HCT116 (cell line): ENCODE results near the gene ZNF665. TPM values are rescaled to one million over a fixed set of nuclear protein-coding genes. Genes with fewer than 3 reads are reported as not detected.

Experiments
- ATAC-seq: fragments of 200-7000 bp; cut with Tn5 transposase; 2 replicates; pipeline ENCODE4 v1.9.1; 2020; ENCODE audit warnings: mild to moderate bottlenecking, moderate library complexity
- BruUV-seq: library from RNA; stranded (reverse); fragments of 400-500 nt; replicated peaks from 2 replicates; lab custom pipeline; 2021; lab: Mats Ljungman, UMichigan
- CTCF ChIA-PET: fragments of 300-600 bp; sonication (Branson Sonifier 250); formaldehyde crosslinking; loops from one replicate; lab custom pipeline; 2021; ENCODE audit warnings: antibody characterized with exemption; lab: Charles Lee
- POLR2A ChIA-PET: fragments of 300-600, 350-600 bp; sonication (Branson Sonifier 250); formaldehyde crosslinking; loops from one replicate; lab custom pipeline; 2021; ENCODE audit warnings: antibody characterized with exemption; lab: Charles Lee
- RAD21 ChIA-PET, 2 experiments: fragments of 300-600 bp; sonication (Branson Sonifier 250); formaldehyde crosslinking; loops; one replicate each; lab custom pipeline; 2023; ENCODE audit warnings: low total read pairs in 2 of 2; ENCODE audit not compliant: uncharacterized antibody in 2 of 2, unreplicated experiment in 2 of 2, low non-redundant PET in 1 of 2; lab: Charles Lee
- DNase-seq: peaks from one replicate; pipeline ENCODE4 v3.0.0-alpha.2; 2010; ENCODE audit warnings: low read depth, low spot score
- H2AFZ ChIP-seq: fragments of 200-600 bp; shearing (Covaris generic), sonication (generic); 2 replicates; pipeline ENCODE4 v1.6.1; 2017; ENCODE audit warnings: low read depth, mixed run types, mixed read lengths, antibody characterized with exemption, low read length; ENCODE audit not compliant: poor library complexity, severe bottlenecking
- H3K27ac ChIP-seq: 2 replicates; pipeline ENCODE4 v1.5.1; 2012; ENCODE audit warnings: low read depth, low read length
- H3K27me3 ChIP-seq: fragments of 200-600 bp; sonication (generic); 2 replicates; pipeline ENCODE4 v1.6.1; 2016; ENCODE audit warnings: mixed run types, low read length, mixed read lengths; ENCODE audit not compliant: insufficient read depth
- H3K36me3 ChIP-seq, 2 experiments: fragments of 200-500 bp in 1 of 2; fragments of 200-600 bp in 1 of 2; sonication (Bioruptor generic) in 1 of 2; sonication (generic) in 1 of 2; 2 replicates each; pipeline versions ENCODE4 v1.5.1 to v1.6.1; 2014 to 2016; ENCODE audit warnings: low read length in 2 of 2, inconsistent platforms in 1 of 2, mixed read lengths in 1 of 2, mixed run types in 1 of 2; ENCODE audit not compliant: insufficient read depth in 2 of 2, control insufficient read depth in 1 of 2
- H3K4me1 ChIP-seq, 2 experiments: fragments of 200-600 bp in 1 of 2; sonication (generic) in 1 of 2; 2 replicates each; pipeline versions ENCODE4 v1.5.1 to v1.6.1; 2012 to 2017; ENCODE audit warnings: low read length in 2 of 2, inconsistent platforms in 1 of 2, mild to moderate bottlenecking in 1 of 2, mixed read lengths in 1 of 2, mixed run types in 1 of 2, moderate library complexity in 1 of 2; ENCODE audit not compliant: insufficient read depth in 2 of 2, control insufficient read depth in 1 of 2
- H3K4me2 ChIP-seq: fragments of 200-600 bp; sonication (generic); 2 replicates; pipeline ENCODE4 v1.6.1; 2017; ENCODE audit warnings: mixed run types, low read length, mixed read lengths
- H3K4me3 ChIP-seq, 2 experiments: fragments of 200-600 bp in 1 of 2; sonication (generic) in 1 of 2; replicated peaks in 1 of 2; 2 replicates each; pipeline ENCODE4 v1.5.1; 2011 to 2016; ENCODE audit warnings: low read length in 2 of 2, control low read depth in 1 of 2, low read depth in 1 of 2, mild to moderate bottlenecking in 1 of 2, mixed read lengths in 1 of 2, mixed run types in 1 of 2
- H3K79me2 ChIP-seq: fragments of 200-600 bp; sonication (generic); 2 replicates; pipeline ENCODE4 v1.6.1; 2017; ENCODE audit warnings: mild to moderate bottlenecking, mixed run types, low read length, moderate library complexity, mixed read lengths; ENCODE audit not compliant: insufficient read depth
- H3K9ac ChIP-seq: fragments of 200-600 bp; sonication (generic); 2 replicates; pipeline ENCODE4 v1.6.1; 2016; ENCODE audit warnings: low read length, mixed read lengths
- H3K9me2 ChIP-seq: fragments of 200-600 bp; sonication (generic), shearing (Covaris generic); 2 replicates; pipeline ENCODE4 v1.6.1; 2017; ENCODE audit warnings: mixed run types, mild to moderate bottlenecking, moderate library complexity; ENCODE audit not compliant: insufficient read depth
- H3K9me3 ChIP-seq, 2 experiments: fragments of 200-500 bp in 1 of 2; fragments of 200-600 bp in 1 of 2; sonication (Bioruptor generic) in 1 of 2; sonication (generic) in 1 of 2; 2 replicates each; pipeline ENCODE4 v1.6.1; 2014 to 2017; ENCODE audit warnings: low read length in 2 of 2, mixed read lengths in 2 of 2, inconsistent platforms in 1 of 2, low read depth in 1 of 2, mild to moderate bottlenecking in 1 of 2, mixed run types in 1 of 2, moderate library complexity in 1 of 2; ENCODE audit not compliant: control insufficient read depth in 1 of 2, insufficient read depth in 1 of 2
- H4K20me1 ChIP-seq: fragments of 200-600 bp; sonication (generic), shearing (Covaris generic); 2 replicates; pipeline ENCODE4 v1.6.1; 2017; ENCODE audit warnings: mixed run types, mild to moderate bottlenecking, moderate library complexity; ENCODE audit not compliant: insufficient read depth
- ATF3 ChIP-seq: IDR thresholded peaks from 2 replicates; pipeline ENCODE4 v1.6.1; 2012
- CTCF ChIP-seq, 3 experiments: fragments of 200-600 bp in 1 of 3; sonication (generic) in 1 of 3; IDR thresholded peaks in 2 of 3; conservative IDR thresholded peaks in 1 of 3; 2 replicates each; pipeline ENCODE4 v1.5.1; 2012 to 2017; ENCODE audit warnings: low read depth in 2 of 3, low read length in 2 of 3, antibody characterized with exemption in 1 of 3, borderline replicate concordance in 1 of 3, control low read depth in 1 of 3, mild to moderate bottlenecking in 1 of 3, mixed read lengths in 1 of 3, mixed run types in 1 of 3, moderate library complexity in 1 of 3; ENCODE audit not compliant: insufficient read depth in 1 of 3
- ELF1 ChIP-seq: IDR thresholded peaks from 2 replicates; pipeline ENCODE4 v1.6.1; 2012; ENCODE audit warnings: low read depth, borderline replicate concordance
- MAX ChIP-seq: IDR thresholded peaks from 2 replicates; pipeline ENCODE4 v1.6.1; 2012
- POLR2AphosphoS5 ChIP-seq: IDR thresholded peaks from 2 replicates; pipeline ENCODE4 v1.6.1; 2011; ENCODE audit warnings: mild to moderate bottlenecking, low read depth, low read length, moderate library complexity
- ZNF274 ChIP-seq: fragments of 200-500 bp; sonication (Bioruptor generic); IDR thresholded peaks from 2 replicates; pipeline ENCODE4 v1.6.1; 2014; ENCODE audit warnings: mild to moderate bottlenecking, low read depth, low read length, inconsistent platforms
- intact Hi-C: fragments of 100-400 bp; cut with micrococcal nuclease; formaldehyde crosslinking; loops from 2 replicates; pipeline ENCODE4 v1.10.0; 2022
- total RNA-seq: library from RNA; stranded (reverse); gene quantifications from one replicate; pipeline ENCODE4 v1.2.1, GENCODE V29; 2021; ENCODE audit not compliant: unreplicated experiment

Gene ZNF665
- total RNA-seq, 1 experiment from 2014 or later = 0.44 TPM

- POLR2A ChIA-PET = no interaction called here
- no peaks in the 10 kb centered on the region for H3K4me1 ChIP-seq
- H3K9me2 ChIP-seq = no peaks in the 10 kb centered on the region
- peak overlapping the region; percentile 60 for H3K4me2 ChIP-seq
- RAD21 ChIA-PET = no interaction called here
- BruUV-seq = TSS peak; percentile 59
- H3K9me3 ChIP-seq = peaks cover 8 to 9% of the 10 kb centered on the region in 2 experiments; a peak in 2 of 4 replicates
- H3K27me3 ChIP-seq = no peaks in the 10 kb centered on the region
- TF ChIP-seq ATF3 (no peak), MAX (no peak), ELF1 (peak; percentile 34), CTCF (IDR thresholded peaks at IDR 0.05 in 2 of 3, conservative IDR thresholded peaks at IDR 0.05 in 1 of 3; ENCODE audit: borderline replicate concordance in 1 of 3, insufficient read depth in 1 of 3, low read depth in 2 of 3, low read length in 2 of 3) (no peak), POLR2AphosphoS5 (0 out of 2 replicates have a peak, but pooled peaks have one; percentile 20), ZNF274 (no peak)
- no peak overlapping the region for H2AFZ ChIP-seq
- no peaks in the 10 kb centered on the region for H4K20me1 ChIP-seq
- ATAC-seq = peak; percentile 81
- peak; percentile 33 for DNase-seq
- H3K4me3 ChIP-seq = peak overlapping the region; percentile 46 to 55
- no peaks in the 10 kb centered on the region for H3K36me3 ChIP-seq
- CTCF ChIA-PET = no interaction called here
- no peak overlapping the region for H3K9ac ChIP-seq
- no peak overlapping the region for H3K27ac ChIP-seq
- no peaks in the 10 kb centered on the region for H3K79me2 ChIP-seq
- intact Hi-C loops = loop anchor here (10.0 kb wide), 2 partner anchors 168 to 548 kb away; partner anchors contain the start of gene ZNF525
Observed at GRCh38 chr19:53196777-53197396, 3.7 kb upstream of the ZNF665 start.
